Peyer's patch (tissue), 4 donors: ENCODE data around the gene PLCH2.

Source experiments
- CTCF ChIP-seq, 6 experiments: fragments of 450-650 bp in 4 of 6; fragments of 200-600 bp in 2 of 6; sonication (generic) in 1 of 6; IDR thresholded peaks; one replicate each; pipeline ENCODE4 v1.5.1; 2017 to 2019; ENCODE audit warnings: antibody characterized with exemption in 6 of 6, mild to moderate bottlenecking in 3 of 6, moderate library complexity in 1 of 6
- POLR2A ChIP-seq, 2 donors: fragments of 450-650 bp; IDR thresholded peaks; one replicate each; pipeline ENCODE4 v1.5.1; 2017; ENCODE audit warnings: antibody characterized with exemption in 2 of 2, mild to moderate bottlenecking in 2 of 2, moderate library complexity in 2 of 2

GRCh38 chr1:2466958-2467554, 9.0 kb upstream of the PLCH2 start:
- TF ChIP-seq CTCF (IDR thresholded peaks at IDR 0.05) (no peak), POLR2A (IDR thresholded peaks at IDR 0.05) (no peak)
